Lower leg skin (tissue), 4 donors: ENCODE measurements around the gene KXD1. TPM values are rescaled to one million over a fixed set of nuclear protein-coding genes. Genes with fewer than 3 reads are reported as not detected.

Source experiments
- DNase-seq, 2 donors: peaks; one replicate each; pipeline ENCODE4 v3.0.0-alpha.2; 2019; ENCODE audit warnings: low spot score in 2 of 2
- H3K4me3 ChIP-seq: fragments of 200-600 bp; sonication (generic); 2 replicates; pipeline ENCODE4 v1.5.1; 2017; ENCODE audit warnings: mild to moderate bottlenecking, low read depth; ENCODE audit not compliant: poor library complexity, severe bottlenecking
- POLR2A ChIP-seq, 2 donors: fragments of 450-650 bp; IDR thresholded peaks; one replicate each; pipeline ENCODE4 v1.6.1; 2016 to 2017; ENCODE audit warnings: antibody characterized with exemption in 2 of 2, mild to moderate bottlenecking in 1 of 2, moderate library complexity in 1 of 2
- WGBS, 2 donors: methylation state at CpG; one replicate each; pipeline ENCODE4 v1.1.5; 2018; 5-methylcytosine and 5-hydroxymethylcytosine counted together
- intact Hi-C: fragments of 100-400 bp; cut with DNase I; formaldehyde crosslinking; loops from one replicate; pipeline ENCODE4 v1.15.0; 2023; ENCODE audit warnings: low total_unique reads
- total RNA-seq, 4 donors: library from RNA; depleted of rRNA; stranded (reverse); fragments of >200 nt; gene quantifications; one replicate each; pipeline ENCODE4 v1.1.0, GENCODE V29; 2016
- TF ChIP-seq, protein P1 (sequence below), 3 donors: fragments of 450-650 bp; IDR thresholded peaks; one replicate each; pipeline ENCODE4 v1.5.1; 2016; ENCODE audit warnings: antibody characterized with exemption in 3 of 3, mild to moderate bottlenecking in 3 of 3, moderate library complexity in 2 of 3

KXD1 gene
- total RNA-seq, 4 donors from 2014 or later = 61.9 to 98.5 (median 89.7) TPM

DNA sequence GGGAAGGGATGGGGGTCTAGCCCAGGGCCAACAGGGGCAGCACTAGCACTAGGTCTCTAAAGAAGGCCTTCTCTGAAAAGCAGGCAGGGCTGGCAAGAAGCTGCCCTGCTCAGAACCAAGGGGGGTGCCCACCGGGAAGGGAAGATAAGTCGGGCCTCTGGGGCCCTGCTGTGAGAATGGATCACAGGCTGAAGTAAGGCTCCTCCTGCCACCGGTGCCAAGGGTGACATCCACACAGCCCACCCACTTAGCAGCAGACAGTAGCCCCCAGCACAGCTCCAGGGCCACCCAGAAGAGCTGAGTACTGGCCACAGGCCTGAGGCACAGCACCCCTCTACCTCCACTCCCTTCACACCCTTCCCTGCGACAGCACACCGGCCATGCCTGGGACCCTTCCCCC lies 41.7 kb upstream of the KXD1 start:
- no peak overlapping the region for H3K4me3 ChIP-seq
- no peak for DNase-seq
- TF ChIP-seq POLR2A (IDR thresholded peaks at IDR 0.05) = no peak
- WGBS, 2 donors = 83 to 85% methylated on average over 5 of the region's 5 CpGs
- intact Hi-C loops = no loop called here

DNA sequence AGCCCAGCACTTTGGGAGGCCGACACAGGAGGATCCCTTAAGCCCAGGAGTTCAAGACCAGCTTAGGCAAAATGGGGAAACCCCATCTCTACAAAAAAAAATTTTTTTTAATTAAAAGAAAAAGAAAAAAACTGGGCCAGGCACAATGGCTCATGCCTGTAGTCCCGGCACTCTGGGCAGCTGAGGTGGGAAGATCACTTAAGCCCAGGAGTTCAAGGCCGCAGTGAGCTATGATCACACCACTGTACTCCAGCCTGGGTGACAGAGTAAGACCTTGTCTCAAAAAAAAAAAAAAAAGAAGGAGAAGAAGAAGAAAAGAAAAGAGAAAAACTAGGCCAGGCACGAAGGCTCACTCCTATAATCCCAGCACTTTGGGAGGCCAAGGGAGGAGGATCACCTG lies 40.1 kb upstream of the KXD1 start:
- intact Hi-C loops = no loop called here
- WGBS, 2 donors = 96 to 97% methylated on average over 4 of the region's 4 CpGs

DNA sequence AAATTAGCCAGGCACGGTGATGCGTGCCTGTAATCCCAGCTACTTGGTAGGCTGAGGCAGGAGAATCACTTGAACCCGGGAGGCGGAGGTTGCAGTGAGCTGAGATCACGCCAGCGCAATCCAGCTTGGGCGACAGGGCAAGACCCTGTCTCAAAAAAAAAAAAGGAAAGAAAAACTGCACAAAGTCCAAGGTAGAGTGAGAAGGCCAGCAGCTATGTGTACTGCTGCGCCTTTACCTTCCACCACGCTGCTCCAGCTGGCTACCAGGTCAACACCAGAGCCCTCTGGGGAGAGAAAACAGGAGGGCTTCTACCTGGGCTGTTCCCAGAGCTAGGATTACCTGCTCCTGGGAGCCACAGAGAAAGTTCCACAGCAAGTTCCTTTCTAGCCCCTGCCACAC lies 39.0 kb upstream of the KXD1 start:
- WGBS, 2 donors = 91 to 93% methylated on average over 9 of the region's 9 CpGs
- no peak overlapping the region for H3K4me3 ChIP-seq
- intact Hi-C loops = no loop called here
- no peak for TF ChIP-seq POLR2A (IDR thresholded peaks at IDR 0.05)
- TF ChIP-seq, protein P1, sequence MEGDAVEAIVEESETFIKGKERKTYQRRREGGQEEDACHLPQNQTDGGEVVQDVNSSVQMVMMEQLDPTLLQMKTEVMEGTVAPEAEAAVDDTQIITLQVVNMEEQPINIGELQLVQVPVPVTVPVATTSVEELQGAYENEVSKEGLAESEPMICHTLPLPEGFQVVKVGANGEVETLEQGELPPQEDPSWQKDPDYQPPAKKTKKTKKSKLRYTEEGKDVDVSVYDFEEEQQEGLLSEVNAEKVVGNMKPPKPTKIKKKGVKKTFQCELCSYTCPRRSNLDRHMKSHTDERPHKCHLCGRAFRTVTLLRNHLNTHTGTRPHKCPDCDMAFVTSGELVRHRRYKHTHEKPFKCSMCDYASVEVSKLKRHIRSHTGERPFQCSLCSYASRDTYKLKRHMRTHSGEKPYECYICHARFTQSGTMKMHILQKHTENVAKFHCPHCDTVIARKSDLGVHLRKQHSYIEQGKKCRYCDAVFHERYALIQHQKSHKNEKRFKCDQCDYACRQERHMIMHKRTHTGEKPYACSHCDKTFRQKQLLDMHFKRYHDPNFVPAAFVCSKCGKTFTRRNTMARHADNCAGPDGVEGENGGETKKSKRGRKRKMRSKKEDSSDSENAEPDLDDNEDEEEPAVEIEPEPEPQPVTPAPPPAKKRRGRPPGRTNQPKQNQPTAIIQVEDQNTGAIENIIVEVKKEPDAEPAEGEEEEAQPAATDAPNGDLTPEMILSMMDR (IDR thresholded peaks at IDR 0.05) = no peak
- no peak for DNase-seq

More for the DNA sequence above, 40.1 kb upstream of the KXD1 start:
- TF ChIP-seq POLR2A (IDR thresholded peaks at IDR 0.05) = no peak
- TF ChIP-seq, protein P1 (IDR thresholded peaks at IDR 0.05) = no peak
- no peak overlapping the region for H3K4me3 ChIP-seq
- DNase-seq = no peak

DNA sequence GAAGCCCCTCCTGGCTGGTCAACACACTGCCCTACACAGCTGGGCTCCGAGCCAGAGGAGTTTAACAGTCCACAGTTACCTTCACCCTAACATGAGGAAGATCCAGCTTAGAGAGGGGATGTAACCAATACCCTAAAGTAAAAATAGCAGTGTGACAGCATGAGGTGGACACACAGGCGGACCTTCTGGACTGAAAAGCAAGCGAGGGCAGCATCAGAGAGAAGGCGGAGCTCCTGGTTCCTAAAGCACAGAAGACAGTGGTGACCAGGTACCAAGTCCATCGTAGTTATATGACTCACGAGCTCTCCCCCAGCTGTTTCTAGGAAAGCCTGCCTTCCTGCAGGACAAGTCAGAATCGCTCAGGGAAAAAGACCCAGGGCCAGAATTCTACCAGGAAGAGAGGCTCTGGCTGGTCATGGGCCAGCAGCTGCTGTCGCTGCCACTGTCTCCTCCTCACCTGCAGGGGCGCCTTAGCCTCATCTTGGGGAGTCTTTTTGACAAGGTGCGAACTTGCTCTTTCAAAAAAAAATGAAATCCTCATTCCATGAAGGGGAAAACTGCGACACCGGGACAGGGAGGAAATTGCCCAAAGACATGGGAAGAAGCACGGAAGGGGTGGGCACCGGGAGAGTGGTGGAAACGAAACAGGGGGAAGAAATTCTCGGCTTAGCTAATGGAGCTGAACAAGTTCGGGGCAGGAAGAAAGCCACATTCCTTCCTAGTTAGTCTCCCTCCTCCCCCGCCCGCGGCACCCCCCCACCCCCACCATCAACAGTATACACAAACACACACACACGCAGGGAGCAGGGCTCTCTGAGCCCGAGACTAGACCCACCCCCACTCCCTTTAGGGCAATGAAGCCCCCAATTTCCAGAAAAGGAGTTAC lies 37.5 kb upstream of the KXD1 start:
- 5 to 8% methylated on average over 21 to 22 of the region's 22 CpGs for WGBS, 2 donors
- TF ChIP-seq, protein P1 (IDR thresholded peaks at IDR 0.05) = no peak
- TF ChIP-seq POLR2A (IDR thresholded peaks at IDR 0.05) = no peak
- intact Hi-C loops = no loop called here
- peak overlapping the region; percentile 98 for H3K4me3 ChIP-seq
- DNase-seq = peak; percentile 71 to 91

- intact Hi-C loops = no loop called here
- peak overlapping the region; percentile 98 for H3K4me3 ChIP-seq
- DNase-seq = peak in 1 of 2 donors; percentile 41
- 0% methylated on average over 8 to 15 of the region's 41 CpGs for WGBS, 2 donors
- no peak for TF ChIP-seq POLR2A (IDR thresholded peaks at IDR 0.05)
- TF ChIP-seq, protein P1 (IDR thresholded peaks at IDR 0.05) = no peak
These were observed 36.6 kb upstream of the KXD1 start for GRCh38 chr19:18520848-18521691.

DNA sequence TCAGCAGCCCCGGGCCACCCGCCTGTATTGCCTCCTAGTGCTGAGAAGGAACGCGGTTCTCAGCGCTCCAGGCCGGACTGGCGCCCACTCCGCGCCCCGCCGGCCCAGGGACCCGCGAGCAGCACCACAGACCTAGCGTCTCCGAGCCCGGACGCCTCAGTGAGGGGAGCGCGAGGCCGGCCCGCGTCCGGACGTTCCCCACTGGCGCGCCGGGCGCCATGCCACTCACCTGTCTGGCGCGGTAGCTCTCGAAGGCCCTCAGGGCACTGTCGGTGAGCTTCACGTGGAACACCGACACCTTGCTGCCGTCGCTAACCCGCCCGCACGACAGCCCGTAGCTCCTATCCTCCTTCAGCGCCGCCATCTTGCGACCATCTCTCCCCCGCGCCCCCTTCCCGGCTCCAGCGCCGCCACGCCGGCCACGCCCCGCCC lies 36.0 kb upstream of the KXD1 start, which contains the start of gene ELL:
Gene ELL (minus strand): TSS at position 379 of the 432 bp plus-strand sequence. CDS start 15 bp downstream, at position 364.
- WGBS, 2 donors = 0 to 2% methylated on average over 13 to 17 of the region's 52 CpGs
- intact Hi-C loops = no loop called here
- DNase-seq = no peak
- TF ChIP-seq POLR2A (IDR thresholded peaks at IDR 0.05) = peak in 1 of 2 donors; percentile 71
- TF ChIP-seq, protein P1 (IDR thresholded peaks at IDR 0.05) = no peak
- H3K4me3 ChIP-seq = peak within 1 kb of the TSS; percentile 98
